K562 (cell line): Measurements from ENCODE around the gene KIAA0825. TPM values are rescaled to one million over a fixed set of nuclear protein-coding genes. Genes with fewer than 3 reads are reported as not detected.

Experiments used
- ATAC-seq: fragments of 200-7000 bp; cut with Tn5 transposase; 3 replicates; pipeline ENCODE4 v1.9.1; 2020; ENCODE audit warnings: moderate library complexity
- BruUV-seq: library from RNA; stranded (reverse); fragments of 400-500 nt; replicated peaks from 2 replicates; lab custom pipeline; 2021; lab: Mats Ljungman, UMichigan
- CTCF ChIA-PET: fragments of 300-600 bp; formaldehyde crosslinking; extraction: SDS; loops from one replicate; lab custom pipeline; 2021; ENCODE audit warnings: low intra/inter-chr PET ratio; lab: Yijun Ruan, JAX
- POLR2A ChIA-PET: fragments of 300-600, 350-650 bp; sonication (Branson Sonifier 250); formaldehyde crosslinking; extraction: SDS; loops from one replicate; lab custom pipeline; 2021; ENCODE audit warnings: antibody characterized with exemption, inconsistent platforms; lab: Yijun Ruan, JAX
- DNase-seq, 4 experiments: peaks; one replicate each; pipeline versions ENCODE4 v3.0.0 to v3.0.0-alpha.2; 2011 to 2018; ENCODE audit warnings: low spot score in 3 of 4, mixed read lengths in 3 of 4; ENCODE audit errors: extremely low read depth in 1 of 4
- FAIRE-seq: peaks from 2 replicates; lab custom pipeline; 2011; peaks lifted over from hg19 to GRCh38; lab: Jason Lieb, UNC
- H2AFZ ChIP-seq: 2 replicates; pipeline ENCODE4 v1.6.0; 2011; ENCODE audit warnings: low read depth, low read length, control low read depth, inconsistent platforms
- H3K27ac ChIP-seq: fragments of 200-600 bp; 3 replicates; pipeline ENCODE4 v1.8.0; 2011; ENCODE audit warnings: low read depth, mild to moderate bottlenecking, control low read depth, inconsistent platforms, low read length, moderate library complexity, mixed read lengths; ENCODE audit errors: extremely low read depth
- H3K27me3 ChIP-seq, 2 experiments: fragments of 300-600 bp in 1 of 2; 2 replicates in 1 of 2; 3 replicates in 1 of 2; pipeline versions ENCODE4 v1.6.0 to v1.8.0; 2011; ENCODE audit warnings: inconsistent platforms in 2 of 2, low read length in 2 of 2, mild to moderate bottlenecking in 1 of 2, mixed read lengths in 1 of 2, moderate library complexity in 1 of 2; ENCODE audit not compliant: control insufficient read depth in 2 of 2, insufficient read depth in 2 of 2
- H3K36me3 ChIP-seq: fragments of 300-600 bp; 3 replicates; pipeline ENCODE4 v1.8.0; 2011; ENCODE audit warnings: mild to moderate bottlenecking, low read length, inconsistent platforms; ENCODE audit not compliant: control insufficient read depth, insufficient read depth
- H3K4me1 ChIP-seq, 2 experiments: fragments of 200-600 bp in 1 of 2; replicated peaks in 1 of 2; 2 replicates in 1 of 2; 3 replicates in 1 of 2; pipeline versions ENCODE4 v1.5.1 to v1.8.0; 2011; ENCODE audit warnings: inconsistent platforms in 2 of 2, low read length in 2 of 2, mild to moderate bottlenecking in 1 of 2, mixed read lengths in 1 of 2, moderate library complexity in 1 of 2; ENCODE audit not compliant: control insufficient read depth in 2 of 2, insufficient read depth in 2 of 2
- H3K4me2 ChIP-seq: 2 replicates; pipeline ENCODE4 v1.6.1; 2011; ENCODE audit warnings: low read length, control low read depth, inconsistent platforms, mixed read lengths; ENCODE audit not compliant: insufficient read depth
- H3K4me3 ChIP-seq: fragments of 200-600 bp; sonication (generic), shearing (Covaris generic); 2 replicates; pipeline ENCODE4 v1.5.1; 2016; ENCODE audit warnings: control low read depth, inconsistent platforms
- H3K79me2 ChIP-seq: fragments of 200-600 bp; 3 replicates; pipeline ENCODE4 v1.8.0; 2011; ENCODE audit warnings: low read length, inconsistent platforms; ENCODE audit not compliant: control insufficient read depth, insufficient read depth
- H3K9ac ChIP-seq, 2 experiments: 2 replicates each; pipeline versions ENCODE4 v1.6.0 to v1.6.1; 2011; ENCODE audit warnings: low read depth in 2 of 2, low read length in 2 of 2, control low read depth in 1 of 2, inconsistent platforms in 1 of 2, mild to moderate bottlenecking in 1 of 2, mixed read lengths in 1 of 2; ENCODE audit not compliant: insufficient read depth in 1 of 2
- H3K9me1 ChIP-seq: one replicate; pipeline ENCODE4 v1.6.0; 2011; ENCODE audit warnings: inconsistent platforms, mild to moderate bottlenecking, low read length, moderate library complexity; ENCODE audit not compliant: control insufficient read depth, insufficient read depth
- H3K9me3 ChIP-seq: replicated peaks from 2 replicates; pipeline ENCODE4 v1.5.1; 2011; ENCODE audit warnings: low read depth, low read length, inconsistent platforms; ENCODE audit not compliant: control insufficient read depth, insufficient read depth
- H4K20me1 ChIP-seq: replicated peaks from 2 replicates; pipeline ENCODE4 v1.6.1; 2011; ENCODE audit warnings: low read length, inconsistent platforms, mixed read lengths; ENCODE audit not compliant: control insufficient read depth, insufficient read depth
- ARID2 ChIP-seq: fragments of 450-650 bp; IDR thresholded peaks from 2 replicates; pipeline ENCODE4 v1.6.1; 2017; ENCODE audit warnings: antibody characterized with exemption, mild to moderate bottlenecking
- DPF2 ChIP-seq: fragments of 450-650 bp; IDR thresholded peaks from 2 replicates; pipeline ENCODE4 v1.6.1; 2016
- HMG20A ChIP-seq: fragments of 450-650 bp; formaldehyde crosslinking; conservative IDR thresholded peaks from 2 replicates; pipeline ENCODE4 v1.4.0; 2020; ENCODE audit warnings: mild to moderate bottlenecking, mixed read lengths
- MCM3 ChIP-seq: fragments of 450-650 bp; IDR thresholded peaks from 2 replicates; pipeline ENCODE4 v1.6.1; 2016
- MCM7 ChIP-seq, 2 experiments: fragments of 450-650 bp; IDR thresholded peaks; 2 replicates each; pipeline ENCODE4 v1.6.1; 2016 to 2018
- SLC30A9 ChIP-seq: fragments of 250-450 bp; sonication (Bioruptor Pico); IDR thresholded peaks from 2 replicates; pipeline ENCODE4 v1.8.0; 2022; ENCODE audit warnings: mild to moderate bottlenecking, moderate library complexity
- WGBS: fragments of 100-300 bp; shearing (Covaris generic); methylation state at CpG from one replicate; pipeline ENCODE4 v1.1.6; 2016; ENCODE audit warnings: low coverage, mixed read lengths; ENCODE audit not compliant: insufficient coverage; ENCODE audit errors: missing lambda C conversion rate; 5-methylcytosine and 5-hydroxymethylcytosine counted together
- in situ Hi-C: fragments of 300-500 bp; cut with MboI; formaldehyde crosslinking; loops from 4 replicates; pipeline ENCODE4 v1.15.0; 2018; ENCODE audit warnings: inconsistent platforms, mixed read lengths
- intact Hi-C: fragments of 100-400 bp; cut with micrococcal nuclease; formaldehyde crosslinking; loops from 2 replicates; pipeline ENCODE4 v1.14.2; 2022
- polyA plus RNA-seq, 8 experiments: library from polyadenylated mRNA; depleted of rRNA in 4 of 8; stranded (reverse) in 5 of 8; unstranded in 3 of 8; fragments of >200 nt; fragmentation: Nextera tagmentation in 2 of 8; fragmentation: Illumina TruSeq in 1 of 8; extraction: Ambion mirVana in 2 of 8; extraction: Trizol in 1 of 8; gene quantifications; 2 replicates each; pipeline versions ENCODE4 v1.2.1 to v1.2.3, GENCODE V29; 2011 to 2014; ENCODE audit warnings: inconsistent platforms in 1 of 8, missing spikeins in 1 of 8
- total RNA-seq, 7 experiments: library from RNA; depleted of rRNA in 6 of 7; stranded (reverse); fragments of >200 nt in 6 of 7; fragmentation: Illumina TruSeq in 2 of 7; extraction: Trizol in 2 of 7; gene quantifications; 2 replicates each; pipeline versions ENCODE4 v1.2.1 to v1.2.3, GENCODE V29; 2011 to 2021; ENCODE audit warnings: low replicate concordance in 1 of 7
- TF ChIP-seq, protein P1 (sequence below): fragments of 200-800 bp; sonication (Bioruptor generic); IDR thresholded peaks from 2 replicates; pipeline ENCODE4 v1.6.1; 2017; ENCODE audit warnings: missing genetic modification characterization, missing compliant biosample characterization

Gene KIAA0825
- total and polyA plus RNA-seq, 9 of the 15 experiments (the other 6 are each of a cell fraction or from before 2014, with no cell fraction given) = 0.05 to 0.36 (median 0.16) TPM; not detected in 1

DNA sequence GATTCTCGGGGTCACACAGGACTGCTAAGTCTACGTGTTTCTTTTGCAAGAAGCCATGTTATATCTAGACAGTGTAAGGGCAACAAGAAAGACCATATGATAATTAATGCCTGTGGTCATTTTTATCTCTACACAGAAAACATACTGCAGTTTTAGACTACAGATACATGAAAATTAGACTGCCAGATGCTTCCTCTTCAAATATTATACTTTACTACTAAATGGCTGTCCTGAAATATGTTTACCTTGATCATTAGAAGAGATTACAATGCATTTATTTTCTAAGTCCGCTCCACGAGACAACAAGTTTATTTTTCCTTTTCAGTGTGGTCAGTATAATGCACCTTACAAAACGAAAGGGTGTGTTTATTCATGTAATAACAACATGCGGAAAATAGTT, 147.6 kb downstream of the KIAA0825 start:
- H3K9me1 ChIP-seq = no peaks in the 10 kb centered on the region
- no peaks in the 10 kb centered on the region for H3K9me3 ChIP-seq
- in situ Hi-C loops (no loop called here), intact Hi-C loops (no loop called here)
- DNase-seq (no peak), ATAC-seq (no peak), FAIRE-seq (no peak)
- no peak overlapping the region for H3K27ac ChIP-seq
- TF ChIP-seq MCM7 (IDR thresholded peaks at IDR 0.05) (no peak), ARID2 (no peak), MCM3 (no peak), DPF2 (no peak), SLC30A9 (CRISPR knock-in tag) (no peak), HMG20A (CRISPR knock-in tag) (no peak)
- TF ChIP-seq, protein P1, sequence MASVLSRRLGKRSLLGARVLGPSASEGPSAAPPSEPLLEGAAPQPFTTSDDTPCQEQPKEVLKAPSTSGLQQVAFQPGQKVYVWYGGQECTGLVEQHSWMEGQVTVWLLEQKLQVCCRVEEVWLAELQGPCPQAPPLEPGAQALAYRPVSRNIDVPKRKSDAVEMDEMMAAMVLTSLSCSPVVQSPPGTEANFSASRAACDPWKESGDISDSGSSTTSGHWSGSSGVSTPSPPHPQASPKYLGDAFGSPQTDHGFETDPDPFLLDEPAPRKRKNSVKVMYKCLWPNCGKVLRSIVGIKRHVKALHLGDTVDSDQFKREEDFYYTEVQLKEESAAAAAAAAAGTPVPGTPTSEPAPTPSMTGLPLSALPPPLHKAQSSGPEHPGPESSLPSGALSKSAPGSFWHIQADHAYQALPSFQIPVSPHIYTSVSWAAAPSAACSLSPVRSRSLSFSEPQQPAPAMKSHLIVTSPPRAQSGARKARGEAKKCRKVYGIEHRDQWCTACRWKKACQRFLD (CRISPR knock-in tag) = no peak
- H3K9ac ChIP-seq = no peak overlapping the region
- H3K4me2 ChIP-seq = no peak overlapping the region
- H3K4me3 ChIP-seq = no peak overlapping the region
- no peaks in the 10 kb centered on the region for H3K4me1 ChIP-seq
- CTCF ChIA-PET = no interaction called here
- 0% methylated on average over 6 of the region's 6 CpGs for WGBS
- POLR2A ChIA-PET = no interaction called here
- no peaks in the 10 kb centered on the region for H4K20me1 ChIP-seq
- H3K27me3 ChIP-seq = no peaks in the 10 kb centered on the region
- H2AFZ ChIP-seq = no peak overlapping the region
- H3K36me3 ChIP-seq = no peaks in the 10 kb centered on the region
- BruUV-seq = no TSS peak
- H3K79me2 ChIP-seq = no peaks in the 10 kb centered on the region
